GM19455 (cell line): ENCODE measurements around the gene HSPA1L.
"Not testable (repeated sequence)": the region's sequence is repeated elsewhere in the genome, so short reads cannot be mapped to it uniquely, and the experiment has no call there.

Experiments used
- ATAC-seq: cut with Tn5 transposase; IDR thresholded peaks from one replicate; pipeline ENCODE4 v1.9.1; 2021; ENCODE audit not compliant: unreplicated experiment

HSPA1L gene

GRCh38 chr6:31837369-31838113 is 22.5 kb upstream of the HSPA1L start:
- no peak for ATAC-seq

GRCh38 chr6:31836474-31837368 is 21.6 kb upstream of the HSPA1L start:
- no peak for ATAC-seq

- no peak for ATAC-seq
These were observed 21.0 kb upstream of the HSPA1L start for GRCh38 chr6:31836047-31836473.

- ATAC-seq: no peak
These were observed 19.5 kb upstream of the HSPA1L start for GRCh38 chr6:31834367-31835250.

- ATAC-seq: no peak
These were observed 16.5 kb upstream of the HSPA1L start for GRCh38 chr6:31831350-31832215.

- ATAC-seq: no peak
These were observed 15.8 kb upstream of the HSPA1L start for GRCh38 chr6:31830886-31831335.

GRCh38 chr6:31829633-31830283 is 14.7 kb upstream of the HSPA1L start:
- ATAC-seq: no peak

GRCh38 chr6:31827286-31828079 is 12.4 kb upstream of the HSPA1L start, which contains the start of gene HSPA1B:
Gene HSPA1B, plus strand, starts transcription at chr6:31827738. Its CDS starts 213 bp downstream, at chr6:31827951.
- peak; percentile 59 for ATAC-seq

- ATAC-seq: peak; percentile 19
These were observed 11.8 kb upstream of the HSPA1L start for GRCh38 chr6:31826793-31827285.

GRCh38 chr6:31825553-31825952 is 10.5 kb upstream of the HSPA1L start:
- ATAC-seq: no peak

GRCh38 chr6:31823592-31824196 is 8.6 kb upstream of the HSPA1L start:
- ATAC-seq: not testable (repeated sequence)

GRCh38 chr6:31822036-31822821 is 7.1 kb upstream of the HSPA1L start:
- ATAC-seq: peak; percentile 31

- ATAC-seq: peak; percentile 57
These were observed 6.4 kb upstream of the HSPA1L start for GRCh38 chr6:31821301-31822035.

GRCh38 chr6:31820399-31820798 is 5.3 kb upstream of the HSPA1L start:
- not testable (repeated sequence) for ATAC-seq

- no peak for ATAC-seq
These were observed 4.8 kb upstream of the HSPA1L start for GRCh38 chr6:31819871-31820299.

- not testable (repeated sequence) for ATAC-seq
These were observed 2.9 kb upstream of the HSPA1L start for GRCh38 chr6:31817929-31818511.
